Parathyroid adenoma (tissue), 2 donors: ENCODE data around the gene MAP2K5.
A peak's percentile ranks its signal among the peaks of the same experiment; 100 is the strongest.

Source experiments
- H2AFZ ChIP-seq: fragments of 300-600 bp; sonication (generic); one replicate; pipeline ENCODE4 v1.7.0; 2017; ENCODE audit warnings: antibody characterized with exemption, mild to moderate bottlenecking
- H3K27ac ChIP-seq: fragments of 300-600 bp; sonication (generic); one replicate; pipeline ENCODE4 v1.7.0; 2017
- H3K27me3 ChIP-seq: fragments of 300-600 bp; sonication (generic); one replicate; pipeline ENCODE4 v1.7.0; 2017; ENCODE audit warnings: low read length; ENCODE audit not compliant: control insufficient read depth, insufficient read depth
- H3K36me3 ChIP-seq: fragments of 300-600 bp; sonication (generic); one replicate; pipeline ENCODE4 v1.7.0; 2017; ENCODE audit warnings: low read length; ENCODE audit not compliant: control insufficient read depth, insufficient read depth
- H3K4me1 ChIP-seq: fragments of 300-600 bp; sonication (generic); one replicate; pipeline ENCODE4 v1.7.0; 2017; ENCODE audit warnings: control low read depth
- H3K4me2 ChIP-seq: fragments of 300-600 bp; sonication (generic); one replicate; pipeline ENCODE4 v1.7.0; 2017; ENCODE audit warnings: low read length
- H3K4me3 ChIP-seq: fragments of 300-600 bp; sonication (generic); one replicate; pipeline ENCODE4 v1.7.0; 2017; ENCODE audit warnings: low read depth, low read length
- H3K79me2 ChIP-seq: fragments of 300-600 bp; sonication (generic); one replicate; pipeline ENCODE4 v1.7.0; 2017; ENCODE audit warnings: control low read depth
- H3K9ac ChIP-seq: fragments of 300-600 bp; sonication (generic); one replicate; pipeline ENCODE4 v1.7.0; 2017; ENCODE audit warnings: mild to moderate bottlenecking
- H3K9me3 ChIP-seq: fragments of 300-600 bp; sonication (generic); one replicate; pipeline ENCODE4 v1.7.0; 2017; ENCODE audit warnings: low read length; ENCODE audit not compliant: control insufficient read depth
- TF ChIP-seq, protein P1 (sequence below): fragments of 300-600 bp; sonication (generic); IDR thresholded peaks from one replicate; pipeline ENCODE4 v1.7.0; 2017; ENCODE audit warnings: antibody characterized with exemption, mild to moderate bottlenecking
- donor health status: primary hyperparathyroidism.

Gene MAP2K5

DNA sequence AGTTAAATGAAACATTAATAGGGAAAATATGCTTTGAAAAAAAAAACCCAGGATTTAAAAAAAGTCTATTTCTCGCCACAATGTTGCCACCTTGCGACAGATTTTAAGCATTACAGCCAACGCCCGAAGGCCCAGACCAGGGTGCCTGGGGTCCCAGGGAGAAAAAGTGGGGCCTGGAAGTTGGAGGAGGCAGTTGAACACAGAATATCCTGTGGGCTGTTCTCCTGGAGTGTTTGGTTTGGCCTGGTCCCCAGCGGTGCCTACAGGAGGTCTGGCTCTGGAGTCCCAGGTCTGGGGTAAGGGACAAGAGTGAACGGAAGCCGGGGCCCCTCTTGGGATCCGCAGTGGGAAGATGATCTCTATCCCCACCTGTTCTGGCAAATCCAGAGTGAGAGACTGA is 294.0 kb downstream of the MAP2K5 start:
- H3K4me3 ChIP-seq: no peak overlapping the region
- no peak overlapping the region for H2AFZ ChIP-seq
- no peaks in the 10 kb centered on the region for H3K79me2 ChIP-seq
- H3K9ac ChIP-seq: no peak overlapping the region
- no peaks in the 10 kb centered on the region for H3K9me3 ChIP-seq
- no peaks in the 10 kb centered on the region for H3K27me3 ChIP-seq
- peaks cover 3% of the 10 kb centered on the region for H3K4me1 ChIP-seq
- TF ChIP-seq, protein P1, sequence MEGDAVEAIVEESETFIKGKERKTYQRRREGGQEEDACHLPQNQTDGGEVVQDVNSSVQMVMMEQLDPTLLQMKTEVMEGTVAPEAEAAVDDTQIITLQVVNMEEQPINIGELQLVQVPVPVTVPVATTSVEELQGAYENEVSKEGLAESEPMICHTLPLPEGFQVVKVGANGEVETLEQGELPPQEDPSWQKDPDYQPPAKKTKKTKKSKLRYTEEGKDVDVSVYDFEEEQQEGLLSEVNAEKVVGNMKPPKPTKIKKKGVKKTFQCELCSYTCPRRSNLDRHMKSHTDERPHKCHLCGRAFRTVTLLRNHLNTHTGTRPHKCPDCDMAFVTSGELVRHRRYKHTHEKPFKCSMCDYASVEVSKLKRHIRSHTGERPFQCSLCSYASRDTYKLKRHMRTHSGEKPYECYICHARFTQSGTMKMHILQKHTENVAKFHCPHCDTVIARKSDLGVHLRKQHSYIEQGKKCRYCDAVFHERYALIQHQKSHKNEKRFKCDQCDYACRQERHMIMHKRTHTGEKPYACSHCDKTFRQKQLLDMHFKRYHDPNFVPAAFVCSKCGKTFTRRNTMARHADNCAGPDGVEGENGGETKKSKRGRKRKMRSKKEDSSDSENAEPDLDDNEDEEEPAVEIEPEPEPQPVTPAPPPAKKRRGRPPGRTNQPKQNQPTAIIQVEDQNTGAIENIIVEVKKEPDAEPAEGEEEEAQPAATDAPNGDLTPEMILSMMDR: peak; percentile 65
- H3K27ac ChIP-seq: no peak overlapping the region
- no peaks in the 10 kb centered on the region for H3K36me3 ChIP-seq
- peak overlapping the region; percentile 65 for H3K4me2 ChIP-seq

- no peak overlapping the region for H3K9ac ChIP-seq
- peaks cover 3% of the 10 kb centered on the region for H3K4me1 ChIP-seq
- no peak overlapping the region for H3K4me2 ChIP-seq
- H2AFZ ChIP-seq: no peak overlapping the region
- no peak overlapping the region for H3K4me3 ChIP-seq
- H3K27ac ChIP-seq: no peak overlapping the region
- H3K27me3 ChIP-seq: no peaks in the 10 kb centered on the region
- TF ChIP-seq, protein P1: no peak
- H3K79me2 ChIP-seq: no peaks in the 10 kb centered on the region
- H3K9me3 ChIP-seq: no peaks in the 10 kb centered on the region
- H3K36me3 ChIP-seq: no peaks in the 10 kb centered on the region
Measured at GRCh38 chr15:67836955-67837354, 294.5 kb downstream of the MAP2K5 start.

- Histone ChIP-seq H3K4me1 (peaks cover 3% of the 10 kb centered on the region), H3K4me2 (peak overlapping the region; percentile 89), H3K4me3 (peak overlapping the region; percentile 97), H3K27ac (peak overlapping the region; percentile 95), H3K27me3 (no peaks in the 10 kb centered on the region), H3K9ac (no peak overlapping the region), H3K36me3 (no peaks in the 10 kb centered on the region), H2AFZ (peak overlapping the region; percentile 95), H3K79me2 (no peaks in the 10 kb centered on the region), H3K9me3 (no peaks in the 10 kb centered on the region)
- TF ChIP-seq, protein P1: no peak
Measured at GRCh38 chr15:67838789-67839332, 296.4 kb downstream of the MAP2K5 start.

GRCh38 chr15:67839499-67839928 is 297.0 kb downstream of the MAP2K5 start:
- Histone ChIP-seq H3K27ac (peak overlapping the region; percentile 95), H3K36me3 (no peaks in the 10 kb centered on the region), H3K4me3 (peak overlapping the region; percentile 97), H2AFZ (peak overlapping the region; percentile 95), H3K9ac (no peak overlapping the region), H3K4me1 (peaks cover 3% of the 10 kb centered on the region), H3K27me3 (no peaks in the 10 kb centered on the region), H3K4me2 (peak overlapping the region; percentile 89), H3K9me3 (no peaks in the 10 kb centered on the region), H3K79me2 (no peaks in the 10 kb centered on the region)
- TF ChIP-seq, protein P1: no peak
